ENCODE results near the gene ARHGAP19.

- TF ChIP-seq CTCF (IDR thresholded peaks at IDR 0.05; ENCODE audit: insufficient read depth, low read length) (no peak), POLR2AphosphoS5 (IDR thresholded peaks at IDR 0.05; ENCODE audit: low read depth) (no peak), REST (IDR thresholded peaks at IDR 0.05; ENCODE audit: insufficient replicate concordance, low read depth) (no peak)
Observed at GRCh38 chr10:97263971-97264370, 28.5 kb downstream of the ARHGAP19 start.
